NCI-H187 (cell line): ENCODE data around the gene PLA2G6.
A peak's percentile ranks its signal among the peaks of the same experiment; 100 is the strongest.

ENCODE experiments used
- DNase-seq, 2 experiments: peaks; one replicate each; lab custom pipeline; 2025; lab: John Stamatoyannopoulos, UW

The PLA2G6 gene

GRCh38 chr22:38181453-38182200, at the start of gene PLA2G6:
PLA2G6 (minus strand) TSS chr22:38181830; CDS start chr22:38169426, 12,404 bp downstream.
- DNase-seq: peak; percentile 89 to 90

- DNase-seq: no peak
These were observed 49.3 kb upstream of the PLA2G6 start for GRCh38 chr22:38230916-38231315.

DNA sequence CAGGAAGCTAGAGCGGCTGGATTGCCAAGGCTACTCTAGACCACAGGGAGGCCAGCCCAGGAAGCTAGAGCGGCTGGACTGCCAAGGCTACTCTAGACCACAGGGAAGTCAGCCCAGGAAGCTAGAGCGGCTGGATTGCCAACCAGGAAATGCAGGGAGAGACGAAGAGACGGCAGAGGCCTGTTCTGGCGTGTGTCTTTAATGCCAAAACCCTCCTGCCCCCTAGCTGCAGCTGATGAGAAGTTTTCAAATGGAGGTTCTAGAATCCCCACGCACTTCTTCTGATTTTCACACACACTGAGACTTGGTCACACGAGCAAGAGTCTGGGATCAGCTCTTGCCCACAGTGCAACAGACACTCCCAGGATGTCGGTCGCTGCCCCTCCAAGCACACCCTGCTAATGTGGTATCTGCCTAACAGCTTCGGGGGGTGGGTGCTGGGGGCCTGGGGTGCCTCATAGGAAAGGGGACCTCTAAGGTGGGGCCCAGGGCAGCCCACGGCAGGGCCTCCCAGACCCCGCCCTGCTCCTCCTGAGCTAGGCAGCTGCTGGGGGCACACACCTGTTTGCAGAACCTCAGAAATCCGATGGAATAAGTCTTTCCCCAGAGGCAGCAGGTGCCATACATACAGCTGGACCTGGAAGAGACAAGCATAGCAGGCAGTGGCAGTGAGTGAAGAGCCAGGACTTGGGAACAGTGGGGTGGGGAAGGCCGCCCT, 48.6 kb upstream of the PLA2G6 start:
- DNase-seq: no peak

GRCh38 chr22:38228873-38229740, 47.5 kb upstream of the PLA2G6 start:
- DNase-seq: no peak

- no peak for DNase-seq
These were observed 46.8 kb upstream of the PLA2G6 start for GRCh38 chr22:38228326-38228872.

GRCh38 chr22:38226853-38227649, 45.4 kb upstream of the PLA2G6 start:
- DNase-seq: no peak

DNA sequence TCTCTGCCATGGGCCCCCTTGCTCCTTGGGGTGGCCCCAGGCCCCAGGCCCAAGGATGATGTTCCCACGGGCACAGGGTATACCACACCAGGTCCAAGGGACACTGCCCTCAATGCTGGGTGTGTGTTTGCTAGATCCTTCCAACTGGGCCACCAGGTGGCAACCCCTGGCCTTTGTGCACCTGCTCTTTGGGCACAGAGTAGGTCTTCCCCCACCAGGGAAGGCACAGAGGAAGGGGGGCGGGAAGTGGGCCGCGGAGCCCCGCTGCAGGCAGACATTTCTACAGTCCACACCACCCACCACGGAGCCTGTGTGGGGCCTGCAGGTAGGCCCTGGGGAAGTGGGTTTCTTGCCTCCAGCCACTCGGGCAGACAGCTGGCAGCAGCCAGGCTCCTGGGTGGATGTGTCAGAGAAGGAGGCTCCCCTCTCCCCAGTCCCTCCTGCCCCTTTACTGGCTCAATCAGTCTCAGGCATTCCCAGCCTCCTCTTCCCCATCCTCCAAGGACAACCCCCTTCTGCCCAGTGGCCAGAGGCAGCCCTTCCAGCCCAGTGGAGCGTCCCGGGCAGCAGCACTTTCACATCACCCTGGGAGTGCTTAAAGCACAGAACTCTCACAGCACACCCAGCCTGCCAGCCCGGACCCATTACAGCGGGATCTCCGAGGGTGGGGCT, 41.8 kb upstream of the PLA2G6 start:
- no peak for DNase-seq

DNA sequence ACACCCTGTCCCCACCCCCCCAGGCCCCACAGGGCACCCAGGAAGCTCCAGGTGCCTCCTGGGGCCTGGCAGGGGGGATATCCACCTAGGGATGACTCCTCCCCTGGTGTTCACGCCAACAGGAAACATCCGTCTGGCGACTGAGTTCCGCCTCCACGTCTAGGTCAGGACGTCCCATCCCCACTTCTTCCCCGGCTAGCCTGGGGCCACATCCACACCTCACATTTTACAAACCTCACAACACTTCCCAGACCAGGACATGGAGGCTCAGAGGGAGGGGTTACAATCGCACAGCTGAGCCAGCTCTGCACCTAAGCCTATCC, 41.1 kb upstream of the PLA2G6 start:
- no peak for DNase-seq

- no peak for DNase-seq
These were observed 40.5 kb upstream of the PLA2G6 start for GRCh38 chr22:38221908-38222796.

DNA sequence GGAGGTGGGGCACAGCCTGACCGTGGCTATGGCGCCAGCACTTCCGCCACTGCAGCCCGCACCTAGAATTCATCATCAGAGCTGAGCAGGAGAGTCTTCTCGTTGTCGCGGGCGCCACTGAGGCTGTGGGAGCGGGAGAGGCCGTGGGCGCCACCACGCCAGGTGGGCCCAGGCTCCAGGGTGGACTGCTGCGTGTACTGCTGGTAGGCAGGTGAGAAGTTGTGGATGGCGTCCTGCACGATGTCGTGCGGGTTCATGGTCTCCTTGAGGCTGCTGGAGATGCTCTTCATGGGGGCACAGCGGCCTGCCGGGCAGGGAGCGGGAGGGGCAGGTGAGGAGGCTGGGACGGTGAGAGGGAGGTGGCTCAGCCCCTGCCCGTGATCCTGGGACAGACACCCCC, 39.8 kb upstream of the PLA2G6 start:
- DNase-seq: no peak

DNA sequence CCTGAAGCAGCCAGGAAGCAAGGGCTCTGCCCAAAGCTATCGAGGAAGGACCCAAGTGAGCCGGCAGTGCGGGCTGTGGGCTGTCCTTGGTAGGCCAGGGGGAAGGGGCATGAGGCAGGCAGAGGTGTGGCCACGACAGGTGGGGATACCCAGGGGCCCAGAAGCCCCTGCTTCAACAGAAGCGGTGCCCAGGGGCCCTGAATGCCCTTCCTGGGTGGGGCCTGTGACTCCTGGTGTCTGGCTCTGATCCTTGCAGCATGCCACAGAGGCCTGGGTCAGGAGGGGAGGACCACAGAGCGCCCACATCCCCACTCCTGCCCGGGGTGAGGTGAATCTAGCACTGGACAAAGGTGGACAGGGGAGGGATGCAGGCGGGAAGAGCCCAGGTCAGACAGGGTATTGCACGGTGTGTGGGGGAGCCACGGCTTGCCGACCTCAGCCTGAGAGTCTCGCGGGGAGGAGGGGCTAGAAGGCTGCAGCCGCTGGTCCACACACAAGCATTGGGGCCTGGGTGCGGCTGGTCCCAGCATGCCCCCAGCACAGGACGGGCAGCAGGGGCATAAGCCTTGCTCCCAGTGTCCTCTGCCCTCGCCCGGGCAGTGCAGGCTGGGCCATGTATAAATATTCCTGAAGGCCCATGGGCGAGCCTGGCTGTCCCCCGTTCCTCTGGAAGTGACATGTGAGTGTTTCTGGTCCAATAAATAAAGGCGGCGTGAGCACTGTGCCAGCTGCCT, 39.2 kb upstream of the PLA2G6 start:
- DNase-seq: no peak

GRCh38 chr22:38220163-38220562, 38.5 kb upstream of the PLA2G6 start:
- DNase-seq: no peak

DNA sequence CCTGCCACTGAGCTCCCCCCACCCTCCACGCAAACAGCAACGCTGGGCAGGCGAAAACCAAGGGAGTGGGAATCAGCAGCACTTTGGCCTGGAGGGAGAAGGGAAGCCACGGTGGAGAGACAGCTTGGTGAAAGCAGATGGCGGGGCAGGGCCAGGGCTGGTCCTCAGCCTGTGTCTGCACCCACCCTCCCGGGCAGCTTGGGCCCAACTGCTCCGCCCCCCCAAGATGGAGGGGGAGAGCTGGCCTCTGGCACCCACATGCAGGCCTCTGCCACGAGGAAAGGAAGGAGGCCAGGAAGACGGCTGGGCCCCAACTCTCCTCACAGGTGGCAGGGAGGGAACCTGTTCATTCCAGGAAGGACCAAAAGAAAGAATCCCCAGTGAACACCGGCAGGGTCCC, 38.0 kb upstream of the PLA2G6 start:
- DNase-seq: no peak

DNA sequence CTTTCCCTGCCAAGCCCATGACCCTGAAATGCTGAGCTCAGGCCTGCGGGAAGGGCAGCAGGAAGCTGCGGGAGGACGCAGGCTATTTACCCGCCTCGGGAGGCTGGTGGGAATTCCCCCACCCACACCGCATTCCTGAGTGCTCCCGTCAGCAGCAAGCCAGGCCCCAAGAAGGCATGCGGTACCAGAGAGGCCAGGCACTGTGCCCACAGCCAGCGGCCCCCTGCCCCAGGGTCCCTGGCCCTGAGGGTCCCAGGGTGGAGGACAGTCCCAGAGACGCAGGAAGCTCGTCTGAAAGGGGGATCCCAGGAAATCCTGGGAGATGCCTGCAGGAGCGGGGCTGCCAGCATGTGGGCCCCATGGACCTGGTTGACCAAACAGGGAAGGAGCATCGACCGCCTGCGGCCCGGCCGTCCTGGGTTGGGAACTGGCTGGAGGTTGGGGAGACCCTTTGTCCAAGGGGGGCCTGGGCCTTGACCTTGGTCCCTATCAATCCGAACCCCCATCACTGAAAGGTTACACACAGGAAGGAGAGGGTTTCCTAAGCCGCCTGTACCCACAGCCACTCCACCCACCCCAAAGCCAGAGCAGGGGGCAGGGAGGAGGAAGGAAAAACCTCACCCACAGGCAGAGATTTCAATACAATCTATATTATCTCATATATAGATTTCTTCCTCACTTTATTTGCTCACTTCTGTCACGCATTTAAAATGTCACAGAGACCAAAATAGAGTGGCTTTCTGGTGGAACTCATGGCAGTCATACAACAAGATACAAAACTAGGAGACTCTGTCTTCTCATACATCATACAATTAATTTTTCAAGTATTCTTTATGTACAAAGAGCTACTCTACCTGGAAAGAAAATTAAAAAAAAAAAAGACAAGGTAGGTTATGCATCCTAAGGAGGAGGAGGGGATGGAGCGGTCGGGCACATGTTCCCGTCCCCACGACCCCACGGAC, 37.3 kb upstream of the PLA2G6 start:
- no peak for DNase-seq

DNA sequence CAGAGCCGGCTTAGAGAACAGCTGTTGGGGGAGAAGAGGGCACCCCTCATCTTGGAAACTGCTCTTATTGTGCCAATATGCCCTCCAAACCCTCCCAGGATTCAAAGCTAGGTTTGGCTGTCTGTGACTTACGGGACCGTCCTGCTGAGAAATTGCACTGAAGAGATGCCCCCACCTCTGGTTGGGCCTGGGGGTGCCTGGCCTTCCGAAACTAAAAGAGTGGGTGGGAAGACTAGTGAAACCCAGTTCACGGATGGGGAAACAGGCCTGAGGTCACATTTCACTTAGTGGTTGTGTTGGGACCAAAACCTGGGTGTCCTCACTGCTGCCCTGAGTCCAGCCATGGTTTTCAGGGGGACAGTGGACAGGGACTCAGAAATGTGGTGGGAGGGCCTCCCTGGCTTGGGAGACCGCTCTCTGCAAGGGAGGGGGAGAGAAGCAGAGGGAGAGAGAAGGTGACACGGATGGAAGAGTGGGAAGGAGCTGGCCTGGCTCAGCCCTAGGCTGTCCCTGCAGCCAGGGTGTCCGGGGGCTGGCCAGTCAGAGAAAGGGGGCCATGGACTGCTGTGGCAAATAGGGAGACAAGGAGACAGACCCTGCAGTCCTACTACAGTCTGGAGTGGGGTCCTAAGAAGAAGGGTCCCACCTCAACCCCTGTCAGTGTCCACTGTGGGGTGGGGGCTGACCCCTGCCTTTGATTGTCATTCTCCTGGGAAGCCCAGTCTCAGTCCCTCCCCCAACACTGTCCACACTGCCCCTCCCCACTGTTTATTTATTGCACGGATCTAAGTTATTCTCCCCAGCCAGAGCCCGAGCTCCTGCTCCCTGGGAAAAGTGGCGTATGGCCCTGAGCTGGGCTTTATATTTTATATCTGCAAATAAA, 33.8 kb upstream of the PLA2G6 start:
- DNase-seq: no peak

GRCh38 chr22:38214302-38215056, 32.8 kb upstream of the PLA2G6 start:
- DNase-seq: peak; percentile 20 to 64

DNA sequence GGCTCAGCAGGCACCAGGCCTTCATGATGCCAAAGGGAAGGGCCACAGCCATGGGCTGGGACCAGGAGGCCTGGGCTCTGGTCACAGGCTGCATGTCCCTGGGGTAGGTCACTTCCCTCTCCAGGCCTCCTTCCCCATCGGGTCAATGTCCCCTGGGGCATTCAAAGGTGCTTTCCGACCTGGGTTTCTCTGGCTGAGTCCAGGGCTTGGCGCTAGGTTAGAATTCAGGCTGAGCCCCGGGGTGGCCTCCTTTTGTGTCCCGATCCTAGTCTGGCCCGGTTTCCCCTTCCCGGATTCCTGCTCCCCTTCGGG, 32.3 kb upstream of the PLA2G6 start:
- no peak for DNase-seq
